Brain pericyte (primary cell): Measurements from ENCODE around the gene GATAD2B.
"Not testable (repeated sequence)": the region's sequence is repeated elsewhere in the genome, so short reads cannot be mapped to it uniquely, and the experiment has no call there.

Source experiments
- DNase-seq: peaks from one replicate; pipeline ENCODE4 v3.0.0-alpha.2; 2012; ENCODE audit warnings: low read depth, low spot score

GATAD2B gene

DNA sequence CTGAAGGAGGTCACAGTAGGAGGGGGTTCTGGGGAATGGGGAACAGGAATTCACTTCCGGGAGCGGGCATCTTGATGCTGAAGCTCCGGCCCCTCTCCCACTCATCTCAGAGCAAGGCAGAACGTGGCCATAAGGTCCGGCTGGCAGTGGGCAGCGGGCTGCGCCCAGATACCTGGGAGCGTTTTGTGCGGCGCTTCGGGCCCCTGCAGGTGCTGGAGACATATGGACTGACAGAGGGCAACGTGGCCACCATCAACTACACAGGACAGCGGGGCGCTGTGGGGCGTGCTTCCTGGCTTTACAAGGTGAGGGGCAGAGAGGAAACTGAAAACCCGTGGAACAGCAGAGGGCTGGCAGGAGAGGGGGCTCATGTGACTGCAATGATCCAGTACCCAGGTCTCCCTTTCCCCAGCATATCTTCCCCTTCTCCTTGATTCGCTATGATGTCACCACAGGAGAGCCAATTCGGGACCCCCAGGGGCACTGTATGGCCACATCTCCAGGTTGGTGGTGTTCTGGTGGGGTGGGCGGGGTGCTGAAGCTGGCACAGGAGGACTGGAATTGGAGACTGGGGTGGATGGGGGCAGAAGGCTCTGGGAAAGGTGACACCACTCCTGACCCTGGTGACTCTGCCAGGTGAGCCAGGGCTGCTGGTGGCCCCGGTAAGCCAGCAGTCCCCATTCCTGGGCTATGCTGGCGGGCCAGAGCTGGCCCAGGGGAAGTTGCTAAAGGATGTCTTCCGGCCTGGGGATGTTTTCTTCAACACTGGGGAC lies 144.5 kb downstream of the GATAD2B start:
- DNase-seq: no peak

- DNase-seq: no peak
Observed at GRCh38 chr1:153777648-153778047, 145.1 kb downstream of the GATAD2B start.

DNA sequence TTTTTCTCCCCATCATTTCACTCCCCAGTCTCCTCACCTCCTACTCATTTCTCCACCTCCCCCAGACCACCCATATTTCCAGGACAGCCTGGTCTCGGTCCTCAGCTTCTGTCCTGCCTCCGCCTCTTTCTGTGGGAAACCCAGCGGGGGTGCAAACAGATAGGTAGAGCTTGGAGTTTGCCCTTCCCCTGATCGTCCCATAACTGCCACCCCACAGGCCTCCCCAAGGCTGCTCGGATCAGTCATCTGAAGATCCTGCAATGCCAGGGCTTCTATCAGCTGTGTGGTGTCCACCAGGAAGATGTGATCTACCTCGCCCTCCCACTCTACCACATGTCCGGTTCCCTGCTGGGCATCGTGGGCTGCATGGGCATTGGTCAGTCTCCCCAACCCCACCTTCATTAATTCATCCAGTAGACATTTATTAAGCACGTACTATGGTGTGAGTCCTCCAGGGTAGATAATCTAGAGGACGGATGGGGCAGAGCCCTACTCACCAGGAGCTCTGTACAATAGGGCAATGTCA lies 145.9 kb downstream of the GATAD2B start:
- DNase-seq: no peak

DNA sequence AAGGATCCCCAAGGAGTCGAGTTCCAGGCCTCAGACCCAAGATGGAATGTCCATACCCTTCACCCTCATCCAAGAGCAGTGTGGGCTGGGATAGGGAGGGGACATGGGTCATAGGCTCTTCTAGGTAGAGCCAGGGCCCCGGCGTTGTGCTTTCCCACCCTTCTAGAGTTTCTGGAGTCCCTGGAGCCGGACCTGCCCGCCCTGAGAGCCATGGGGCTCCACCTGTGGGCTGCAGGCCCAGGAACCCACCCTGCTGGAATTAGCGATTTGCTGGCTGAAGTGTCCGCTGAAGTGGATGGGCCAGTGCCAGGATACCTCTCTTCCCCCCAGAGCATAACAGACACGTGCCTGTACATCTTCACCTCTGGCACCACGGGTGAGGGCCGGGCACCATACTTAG lies 146.4 kb downstream of the GATAD2B start:
- no peak for DNase-seq

GRCh38 chr1:153775458-153776327 lies 147.1 kb downstream of the GATAD2B start:
- no peak for DNase-seq

DNA sequence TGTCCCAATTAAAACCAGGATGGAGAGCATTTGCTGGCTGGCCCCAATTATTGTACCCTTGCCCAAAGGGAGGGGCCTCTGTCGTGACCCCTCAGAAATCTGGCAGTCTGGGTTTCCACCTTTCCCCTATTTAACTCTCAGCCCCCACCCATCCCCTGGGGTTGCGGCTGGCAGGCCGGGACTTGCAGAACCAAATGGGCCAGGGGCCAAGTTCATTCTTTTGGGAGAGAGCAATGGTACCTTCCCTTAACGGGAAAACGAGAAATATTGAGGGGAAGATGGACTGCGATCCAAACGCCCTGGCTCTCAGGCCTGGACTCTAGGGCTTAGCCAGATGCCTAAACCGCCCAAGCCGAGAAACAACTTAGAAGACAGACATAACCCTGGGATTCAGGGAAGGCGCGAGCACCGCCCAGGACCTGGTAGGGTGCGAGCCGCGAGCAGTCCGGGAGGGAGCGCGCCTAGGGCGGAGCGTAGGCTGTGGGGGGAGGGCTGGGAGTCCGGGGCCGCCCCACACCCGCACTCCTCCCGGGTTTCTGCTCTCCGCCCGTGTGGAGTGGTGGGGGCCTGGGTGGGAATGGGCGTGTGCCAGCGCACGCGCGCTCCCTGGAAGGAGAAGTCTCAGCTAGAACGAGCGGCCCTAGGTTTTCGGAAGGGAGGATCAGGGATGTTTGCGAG lies 147.9 kb downstream of the GATAD2B start, which contains the start of gene SLC27A3:
Gene SLC27A3 (plus strand): TSS at position 628 of the 678 bp plus-strand sequence. CDS start 91 bp downstream, outside the sequence.
- DNase-seq: no peak

GRCh38 chr1:153774026-153774595 lies 148.7 kb downstream of the GATAD2B start:
- no peak for DNase-seq

GRCh38 chr1:153773096-153773921 lies 149.5 kb downstream of the GATAD2B start:
- no peak for DNase-seq

DNA sequence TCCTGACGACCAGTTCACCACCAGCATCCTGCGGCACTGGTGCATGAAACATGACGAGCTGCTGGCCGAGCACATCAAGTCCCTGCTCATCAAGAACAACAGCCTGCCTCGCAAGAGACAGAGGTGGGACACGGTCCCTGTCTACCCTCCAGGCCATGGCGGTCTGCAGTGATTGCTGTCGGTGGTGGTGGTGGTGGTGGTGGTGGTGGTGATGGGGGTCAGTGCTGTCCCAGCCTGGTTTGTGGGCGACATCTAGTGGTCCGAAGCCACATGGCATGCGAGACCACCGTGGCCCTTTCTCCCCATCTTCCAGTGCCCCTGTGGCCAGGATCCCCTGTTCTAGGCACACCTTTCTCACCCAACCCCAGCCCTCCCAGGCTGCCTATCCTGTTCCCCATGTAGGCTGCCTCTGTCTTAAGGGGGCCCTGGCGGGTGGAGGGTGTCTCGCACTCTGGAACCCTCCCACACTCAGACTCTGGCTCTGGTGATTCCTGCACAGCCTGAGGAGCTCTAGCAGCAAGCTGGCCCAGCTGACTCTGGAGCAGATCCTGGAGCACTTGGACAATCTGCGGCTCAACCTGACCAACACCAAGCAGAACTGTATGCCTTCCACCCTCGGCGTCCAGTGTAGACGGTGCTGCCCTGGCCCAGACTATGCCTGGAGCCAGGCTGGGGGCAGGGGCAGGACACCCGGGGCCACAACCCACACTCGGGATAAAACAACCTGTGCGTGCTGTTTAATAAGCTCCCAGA lies 150.8 kb downstream of the GATAD2B start:
- DNase-seq: no peak

DNA sequence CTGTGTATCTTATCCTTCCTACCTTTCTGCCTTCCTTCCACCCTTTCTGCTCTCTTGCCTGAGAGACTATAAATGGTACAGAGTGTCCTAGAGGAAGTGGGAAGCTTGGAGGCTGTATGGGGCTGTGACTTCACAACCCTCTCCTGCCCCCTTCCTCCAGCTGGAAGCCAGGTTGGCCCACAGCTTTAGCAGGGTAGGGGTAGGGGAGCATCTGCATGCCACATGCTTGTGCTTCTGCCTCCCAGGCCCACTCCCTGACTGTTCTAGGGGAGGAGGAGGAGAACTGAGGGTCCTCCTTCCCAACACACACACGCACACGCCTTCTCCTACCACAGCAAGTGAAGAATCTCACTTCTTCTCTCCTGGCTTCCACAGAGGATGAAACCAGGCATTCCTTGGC lies 151.5 kb downstream of the GATAD2B start:
- DNase-seq: no peak

DNA sequence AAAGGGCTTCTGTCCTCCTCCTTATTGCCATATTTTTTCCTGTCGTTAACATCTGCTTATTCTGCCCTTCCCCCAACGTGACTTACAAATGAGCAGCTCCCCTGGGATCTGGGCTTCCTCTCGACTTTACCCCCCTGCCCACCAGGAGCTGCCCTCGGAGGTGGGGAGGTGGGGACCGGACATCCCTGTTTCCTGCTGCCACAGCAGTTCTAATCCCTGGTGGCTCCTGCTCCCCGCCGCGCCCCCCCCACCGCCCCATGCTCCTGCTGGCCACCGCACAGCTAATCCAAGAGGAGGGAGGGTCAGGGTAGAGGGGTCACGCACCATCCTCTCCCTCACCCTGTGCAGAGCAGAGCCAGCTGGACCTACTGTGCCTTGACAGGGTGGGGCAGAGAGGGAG lies 152.0 kb downstream of the GATAD2B start:
- DNase-seq: no peak

DNA sequence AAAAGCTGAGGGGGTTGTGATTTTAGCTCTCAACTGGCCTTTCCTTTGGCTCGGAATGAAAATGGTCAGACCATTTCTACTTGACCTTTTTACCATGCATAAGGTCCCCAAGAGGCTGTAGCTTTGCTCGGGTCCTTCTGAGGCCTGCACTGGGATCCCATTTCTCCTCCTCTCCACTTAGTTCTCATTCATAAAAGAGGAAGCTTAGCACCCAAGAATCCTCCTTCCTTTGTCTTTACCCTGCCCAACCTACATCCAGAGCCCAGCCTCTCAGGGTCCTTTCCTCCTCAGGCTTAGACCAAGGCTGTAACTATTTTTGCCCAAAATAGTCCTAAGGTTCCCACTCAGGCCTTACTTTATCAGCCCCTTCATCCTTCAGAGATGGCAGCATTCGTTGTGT lies 153.6 kb downstream of the GATAD2B start:
- DNase-seq: no peak

DNA sequence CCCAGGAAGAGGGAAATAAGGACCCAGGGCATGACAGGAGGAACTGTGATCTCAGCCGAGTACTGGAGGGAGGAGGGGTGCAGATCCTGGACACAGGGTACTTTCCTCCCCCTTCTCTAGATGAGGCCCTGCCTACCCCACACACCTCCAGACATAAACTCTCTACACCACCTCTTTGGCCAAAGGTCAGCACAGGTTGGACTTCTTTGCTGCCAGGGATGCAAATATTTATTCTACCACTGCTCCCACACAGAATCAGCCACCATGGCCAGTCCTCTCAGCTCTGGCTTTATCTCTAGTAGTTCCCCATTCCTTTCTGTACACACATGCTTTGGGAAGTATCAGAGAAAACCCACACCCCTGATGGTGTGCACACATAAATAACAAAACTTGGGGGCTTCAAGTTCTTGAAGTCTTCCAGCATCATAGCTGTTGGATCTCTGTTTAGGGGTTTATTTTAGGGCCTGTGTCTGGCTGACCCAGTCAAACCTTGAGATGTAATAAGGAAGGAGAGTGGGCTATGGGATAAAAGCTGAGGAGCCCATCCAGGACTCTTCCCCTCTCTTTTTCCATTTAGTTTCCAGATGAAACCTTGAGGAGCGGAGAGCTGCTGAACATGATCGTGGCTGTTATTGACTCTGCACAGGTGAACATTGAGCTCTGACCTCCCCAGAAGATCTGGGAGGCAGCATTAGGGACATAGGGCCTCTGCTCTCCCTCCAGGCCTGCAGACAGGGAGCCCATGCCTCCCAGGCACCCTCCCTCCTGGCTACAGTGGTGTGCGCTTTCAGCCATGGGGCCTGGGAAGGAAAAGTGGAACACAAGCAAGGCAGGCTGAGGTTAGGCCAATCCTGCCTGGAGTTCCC lies 154.2 kb downstream of the GATAD2B start:
- DNase-seq: no peak

GRCh38 chr1:153767519-153767918 lies 155.3 kb downstream of the GATAD2B start:
- DNase-seq: no peak

DNA sequence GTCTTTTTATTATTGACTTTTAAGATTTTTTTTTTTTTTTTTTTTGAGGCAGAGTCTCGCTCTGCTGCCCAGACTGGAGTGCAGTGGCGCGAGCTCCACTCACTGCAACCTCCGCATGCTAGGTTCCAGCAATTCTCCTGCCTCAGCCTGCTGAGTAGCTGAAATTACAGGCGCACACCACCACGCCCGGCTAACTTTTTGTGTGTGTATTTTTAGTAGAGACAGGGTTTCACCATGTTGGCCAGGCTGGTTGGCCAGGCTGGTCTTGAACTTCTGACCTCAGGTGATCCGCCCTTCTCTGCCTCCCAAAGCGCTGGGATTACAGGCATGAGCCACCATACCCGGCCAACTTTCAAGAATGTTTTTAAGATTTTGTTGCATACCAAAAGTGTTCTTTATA lies 156.1 kb downstream of the GATAD2B start:
- not testable (repeated sequence) for DNase-seq

DNA sequence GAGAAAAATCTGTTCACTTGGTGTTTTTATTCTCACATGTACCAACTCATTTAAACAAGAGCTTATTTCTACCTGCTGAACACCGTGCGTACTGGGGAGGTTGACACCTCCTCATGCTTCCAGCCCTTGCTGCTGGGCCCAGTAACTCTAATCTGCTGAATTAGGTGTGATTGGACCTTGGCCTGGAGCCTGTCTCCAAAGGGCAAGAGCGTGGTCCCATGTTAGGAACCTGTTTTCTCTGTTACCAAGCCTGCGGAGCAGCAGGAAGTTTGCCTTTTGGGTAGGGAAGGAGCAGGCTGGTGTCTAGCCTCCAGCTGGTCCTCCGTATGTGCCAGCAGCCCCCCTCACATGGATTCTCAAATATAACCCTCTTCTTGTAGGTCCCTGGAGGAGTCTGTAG lies 158.5 kb downstream of the GATAD2B start:
- no peak for DNase-seq

GRCh38 chr1:153763365-153764225 lies 159.2 kb downstream of the GATAD2B start:
- no peak for DNase-seq

GRCh38 chr1:153760440-153760839 lies 162.3 kb downstream of the GATAD2B start:
- no peak for DNase-seq
